Fibroblast of skin of scalp (primary cell): Measurements from ENCODE around the gene SPHK1.

ENCODE experiments used
- DNase-seq: peaks from one replicate; pipeline ENCODE4 v3.0.0-alpha.2; 2013

Gene SPHK1

DNA sequence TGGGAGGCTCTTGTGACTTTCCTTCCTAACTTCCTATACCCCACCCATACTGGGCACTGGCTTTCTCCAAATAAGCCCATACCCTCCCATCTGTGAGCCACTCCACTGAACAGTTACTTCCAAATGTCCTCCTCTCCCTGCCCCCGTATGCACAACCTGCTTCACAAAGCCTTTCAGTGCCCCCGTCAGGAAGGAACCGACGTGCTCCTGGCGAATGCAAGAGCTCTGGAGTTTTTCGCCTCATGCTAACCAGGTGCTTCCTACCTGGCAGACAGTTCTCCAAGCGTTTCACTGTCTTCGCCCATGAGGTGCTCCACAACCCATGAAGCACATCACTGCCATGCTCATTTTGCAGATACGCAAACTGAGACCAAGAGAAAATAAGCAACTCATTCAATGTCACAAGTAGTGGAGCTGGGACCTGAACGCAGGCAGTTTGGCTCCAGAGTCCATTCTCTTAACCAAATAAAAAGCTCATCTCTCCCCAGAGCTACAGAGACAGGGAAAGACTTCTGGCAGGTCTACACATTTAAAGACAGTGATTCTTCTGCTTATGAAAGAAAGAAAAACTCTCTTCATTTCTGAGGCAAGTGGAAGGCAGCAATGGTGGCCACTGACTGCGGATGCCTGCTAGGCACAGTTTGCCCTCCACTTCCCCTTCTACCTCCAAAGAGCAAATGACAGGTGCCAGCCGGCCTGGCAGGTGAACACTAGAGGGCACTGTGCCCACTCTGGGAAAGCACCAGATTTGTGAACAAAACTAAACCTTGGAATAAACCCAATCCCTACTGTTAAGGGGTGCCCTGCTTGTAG lies 23.8 kb downstream of the SPHK1 start:
- peak; percentile 39 for DNase-seq

DNA sequence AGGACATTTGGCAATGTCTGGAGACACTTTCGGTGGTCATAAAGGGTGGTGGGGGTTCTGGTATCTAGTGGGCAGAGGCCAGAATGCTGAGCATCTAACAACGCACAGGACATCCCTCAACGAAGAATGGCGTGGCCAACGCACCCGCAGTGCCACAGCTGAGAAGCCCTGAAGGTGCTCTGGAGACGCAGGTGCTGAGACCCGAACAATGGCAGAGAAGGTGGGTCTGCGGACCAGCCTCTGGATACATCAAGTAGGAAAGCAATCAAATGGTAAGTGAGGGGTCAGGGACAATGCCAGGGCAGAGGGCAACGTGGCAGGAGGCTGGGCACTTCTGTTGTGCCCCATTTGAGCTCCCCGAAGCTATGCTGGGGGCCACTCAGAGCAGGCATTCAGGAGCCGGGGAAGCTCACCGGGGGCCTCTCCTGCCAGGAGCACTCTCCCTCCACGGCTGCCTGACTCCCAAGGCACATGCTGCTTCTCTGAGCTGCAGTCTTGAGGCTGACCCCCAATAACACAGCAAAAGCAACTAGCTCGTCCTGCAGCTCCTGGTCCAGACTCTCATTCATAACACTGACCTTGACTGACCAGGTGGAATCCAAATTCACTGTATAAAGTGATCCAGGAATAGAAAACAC lies 26.0 kb downstream of the SPHK1 start:
- DNase-seq: no peak

DNA sequence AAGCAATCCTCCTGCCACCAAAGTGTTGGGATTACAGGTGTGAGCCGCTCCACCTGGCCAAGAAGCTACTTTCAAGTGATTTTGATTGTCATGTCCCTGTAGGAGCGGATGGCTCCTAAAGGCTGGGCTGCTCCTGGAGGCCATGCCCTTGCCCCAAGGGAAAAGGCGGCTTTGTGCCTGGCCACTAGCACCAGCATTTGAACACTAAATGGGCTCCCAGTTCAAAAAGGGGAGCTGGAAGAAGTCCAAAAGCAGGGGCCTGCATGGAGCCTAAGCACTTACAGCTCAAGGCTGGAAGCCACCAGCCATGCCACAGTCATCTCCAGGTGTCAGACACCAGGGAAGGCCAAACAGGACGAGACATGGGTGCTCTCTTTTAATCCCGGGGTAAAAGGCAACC lies 26.8 kb downstream of the SPHK1 start:
- DNase-seq: no peak

DNA sequence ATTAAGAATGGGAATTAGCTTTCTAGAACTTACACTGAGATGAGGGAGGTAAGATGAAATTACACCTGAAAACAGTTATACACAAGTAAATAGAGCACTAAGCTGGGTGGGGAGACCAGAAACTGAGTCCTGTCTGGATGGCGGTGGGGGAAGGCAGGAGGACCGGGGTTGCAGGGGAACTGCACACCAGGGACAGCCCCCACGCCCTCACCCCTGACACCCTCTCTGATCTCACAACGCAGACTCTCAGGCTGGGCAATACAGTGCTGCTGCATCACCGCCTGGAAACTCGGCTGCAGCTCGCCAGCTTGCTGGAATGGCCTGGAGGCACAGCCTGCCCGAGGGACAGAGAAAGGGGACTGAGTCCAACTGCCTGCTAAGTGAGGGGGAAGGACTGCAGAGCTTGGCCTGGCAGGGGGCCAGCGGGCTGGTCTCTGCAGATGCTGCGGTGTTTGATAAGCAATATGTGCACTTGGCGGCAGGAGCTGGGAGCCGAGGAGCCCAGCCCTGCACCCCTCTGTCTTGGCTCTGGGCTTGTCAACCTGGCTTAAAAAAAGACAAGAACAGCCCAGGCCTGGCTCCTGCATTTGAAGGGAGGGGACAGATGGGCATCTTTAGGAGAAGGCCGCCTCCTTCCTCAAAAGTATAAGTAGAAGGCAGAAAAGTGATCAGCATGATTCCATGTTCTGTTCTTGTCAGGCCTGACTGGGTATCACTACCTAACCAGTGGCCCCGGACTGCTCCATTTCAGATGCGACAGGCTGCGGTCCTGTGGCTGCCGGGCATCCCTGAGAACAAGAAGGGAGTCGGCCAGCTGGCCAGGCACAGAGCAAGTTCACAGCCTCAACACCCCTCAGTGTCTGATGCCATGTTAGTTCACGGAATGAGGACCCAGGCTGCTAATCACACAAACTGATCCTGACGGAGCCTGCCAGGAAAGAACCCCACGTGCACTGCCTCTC lies 30.2 kb downstream of the SPHK1 start:
- peak; percentile 41 for DNase-seq

- DNase-seq: no peak
Observed at GRCh38 chr17:76415786-76416185, 31.4 kb downstream of the SPHK1 start.

GRCh38 chr17:76416457-76416856 lies 32.0 kb downstream of the SPHK1 start:
- no peak for DNase-seq

DNA sequence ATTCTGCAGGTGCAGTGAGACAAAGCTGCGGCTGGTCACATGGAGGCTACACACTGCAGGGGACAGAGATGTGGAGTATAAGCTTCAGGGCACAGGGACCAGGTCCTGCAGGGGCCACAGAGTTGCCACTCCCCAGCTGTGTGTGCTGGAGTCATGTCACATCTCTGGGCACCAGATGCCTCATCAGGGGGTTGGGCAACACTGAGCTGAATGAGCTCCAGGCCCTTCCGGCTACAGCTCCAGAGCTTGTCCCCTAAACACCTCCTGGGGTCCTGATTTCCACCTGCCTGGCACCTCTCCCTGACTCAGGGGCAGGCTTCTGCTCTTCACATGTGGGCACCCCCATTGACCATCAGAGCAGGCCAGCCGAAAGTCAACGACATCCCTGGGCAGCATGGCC lies 32.5 kb downstream of the SPHK1 start:
- no peak for DNase-seq

GRCh38 chr17:76417499-76418143 lies 33.2 kb downstream of the SPHK1 start:
- no peak for DNase-seq

DNA sequence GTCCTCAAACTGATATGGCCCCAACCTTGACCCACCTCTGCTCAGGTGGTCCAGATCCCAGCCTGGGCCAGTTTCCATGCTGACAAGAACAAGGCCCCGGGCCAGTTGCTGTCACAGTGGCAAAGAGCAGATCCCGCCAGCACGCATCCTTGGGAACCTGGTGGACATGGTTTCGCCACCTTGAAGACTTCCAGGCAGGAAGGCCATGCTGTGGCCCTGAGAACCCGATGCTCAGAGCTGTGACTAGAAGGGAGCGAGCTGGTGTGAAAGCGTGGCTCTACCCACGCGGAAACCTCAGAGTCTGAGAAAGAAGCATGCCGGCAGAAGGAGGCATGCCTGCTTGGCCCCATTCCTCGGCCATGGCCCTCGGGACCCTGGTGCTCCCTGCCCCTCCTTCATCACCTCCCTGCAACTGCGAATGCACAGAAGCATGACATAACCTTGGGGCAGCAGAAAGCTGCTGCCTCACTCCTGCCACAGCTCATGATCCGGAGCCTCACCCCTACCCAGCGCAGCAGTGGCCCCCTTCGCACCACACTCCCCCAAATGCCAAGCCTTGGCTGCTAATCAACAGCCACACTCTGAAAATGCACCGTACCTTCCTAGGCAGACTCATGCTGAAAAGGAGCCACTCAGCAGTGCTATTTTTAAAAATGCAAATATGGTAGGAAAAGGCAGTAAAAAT lies 35.3 kb downstream of the SPHK1 start:
- DNase-seq: no peak

GRCh38 chr17:76420356-76421043 lies 36.1 kb downstream of the SPHK1 start:
- no peak for DNase-seq

GRCh38 chr17:76421044-76421407 lies 36.6 kb downstream of the SPHK1 start:
- DNase-seq: peak; percentile 65

DNA sequence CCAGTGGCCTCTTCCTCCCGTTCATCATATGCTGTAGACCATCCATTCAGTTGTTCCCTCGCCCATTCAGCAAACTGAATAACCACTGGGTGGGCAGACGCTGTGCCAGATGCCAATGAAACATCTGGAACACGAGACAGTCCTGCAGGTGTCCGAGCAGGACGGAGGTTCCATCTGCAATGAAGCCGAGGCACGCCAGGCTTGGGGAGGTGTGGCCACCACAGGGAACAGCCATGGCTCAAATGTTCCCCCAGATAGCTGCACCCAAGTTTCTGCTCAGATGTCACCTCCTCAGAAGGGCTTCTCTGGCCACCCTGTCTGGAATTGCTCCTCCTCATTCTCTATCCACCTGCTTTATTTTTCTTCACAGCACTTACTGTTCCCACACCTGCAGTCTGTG lies 38.0 kb downstream of the SPHK1 start:
- no peak for DNase-seq

GRCh38 chr17:76422860-76423259 lies 38.5 kb downstream of the SPHK1 start:
- DNase-seq: no peak

GRCh38 chr17:76426853-76427252 lies 42.4 kb downstream of the SPHK1 start:
- DNase-seq: no peak

DNA sequence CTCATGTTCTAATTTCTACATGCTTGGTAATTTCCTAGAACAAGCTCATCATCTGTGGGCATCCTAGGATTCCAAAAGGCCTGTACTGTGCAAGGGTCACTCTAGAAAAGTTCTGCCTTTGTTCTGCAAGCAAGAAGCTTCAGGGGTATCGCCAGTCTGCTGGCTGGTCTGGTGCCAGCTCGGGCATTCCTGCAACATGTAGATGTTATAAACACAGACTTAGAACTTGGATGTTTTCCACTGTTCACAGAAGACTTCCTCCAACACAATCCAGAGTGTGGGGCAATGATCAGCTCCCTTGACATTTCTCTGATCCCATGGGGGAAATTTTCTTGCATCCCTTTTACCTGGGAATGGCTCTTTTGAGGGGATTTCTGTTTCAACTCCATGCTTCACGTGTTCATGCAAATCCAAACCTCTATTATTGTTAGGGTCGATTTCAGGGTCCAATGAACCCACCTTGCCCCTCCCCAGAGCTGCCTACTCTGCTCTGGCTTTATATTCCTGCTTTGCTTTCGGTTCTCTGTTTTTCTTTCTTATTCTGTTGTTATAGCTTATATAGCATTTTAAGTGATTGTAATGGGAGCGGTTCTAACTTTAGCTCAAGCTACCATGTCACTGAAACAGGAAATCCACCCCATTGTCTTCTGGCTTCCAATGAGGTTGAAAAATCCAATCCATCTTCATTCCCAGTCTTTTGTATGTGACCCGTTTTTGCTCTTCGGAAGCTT lies 43.3 kb downstream of the SPHK1 start:
- peak; percentile 44 for DNase-seq

- no peak for DNase-seq
Observed at GRCh38 chr17:76428511-76428910, 44.1 kb downstream of the SPHK1 start.

DNA sequence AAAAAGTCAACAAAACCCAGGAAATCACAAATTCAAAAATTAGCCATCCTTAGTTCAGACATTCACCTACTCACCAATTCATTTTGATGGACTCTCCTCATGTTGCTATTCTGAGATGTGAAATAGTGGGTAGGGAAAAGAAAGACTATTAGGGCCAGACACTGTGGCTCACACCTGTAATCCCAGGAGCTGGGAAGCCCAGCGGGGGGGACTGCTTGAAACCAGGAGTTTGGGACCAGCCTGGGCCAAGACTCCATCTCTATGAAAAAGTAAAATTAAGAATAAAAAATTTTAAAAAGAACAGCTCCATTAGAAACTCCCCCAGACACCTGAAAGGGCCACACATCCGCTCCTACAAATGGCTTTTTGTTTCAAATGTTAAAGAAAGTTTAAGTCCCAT lies 47.1 kb downstream of the SPHK1 start:
- DNase-seq: no peak

GRCh38 chr17:76432004-76432403 lies 47.6 kb downstream of the SPHK1 start:
- no peak for DNase-seq

DNA sequence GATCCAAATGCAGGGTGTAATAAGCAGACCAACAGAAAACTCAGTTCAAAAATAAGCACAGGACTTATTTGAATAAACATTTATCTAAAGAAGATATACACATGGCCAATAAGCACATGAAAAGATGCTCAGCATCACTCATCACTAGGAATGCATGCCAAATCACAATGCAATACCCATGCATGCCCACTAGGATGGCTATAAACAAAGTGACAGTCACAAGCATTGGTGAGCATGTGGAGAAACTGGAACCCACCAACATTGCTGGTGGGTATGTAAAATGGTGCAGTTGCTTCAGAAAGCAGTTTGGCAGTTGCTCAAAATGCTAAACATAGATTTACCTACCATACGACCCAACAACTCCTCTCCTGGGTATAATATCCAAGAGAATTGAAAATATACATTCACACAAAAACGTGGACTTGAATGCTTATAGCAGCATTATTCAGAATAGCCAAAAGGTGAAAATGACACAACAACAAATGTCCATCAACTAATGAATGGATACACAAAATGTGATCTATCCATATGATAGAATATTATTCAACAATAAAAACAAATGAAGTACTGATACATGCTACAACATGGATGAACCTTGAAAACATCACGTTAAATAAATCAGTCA lies 48.4 kb downstream of the SPHK1 start:
- peak; percentile 32 for DNase-seq

GRCh38 chr17:76433693-76434092 lies 49.3 kb downstream of the SPHK1 start:
- DNase-seq: no peak
